ENCODE data around the gene TNKS1BP1. TPM values are rescaled to one million over a fixed set of nuclear protein-coding genes. Genes with fewer than 3 reads are reported as not detected.

TNKS1BP1 gene
- total RNA-seq, 2 experiments from 2014 or later = 12.9 to 13.2 TPM

GRCh38 chr11:57358991-57359390 is 34.2 kb upstream of the TNKS1BP1 start:
- no peaks in the 10 kb centered on the region for H3K27me3 ChIP-seq (ENCODE audit: control insufficient read depth in 1 of 2, insufficient read depth in 2 of 2, low read length in 2 of 2)
- Mint-ChIP-seq H3K27me3 (peaks cover 7% of the 10 kb centered on the region), H3K9me3 (no peaks in the 10 kb centered on the region), H3K4me3 (no peak overlapping the region), H3K36me3 (ENCODE audit: low read depth) (no peaks in the 10 kb centered on the region), H3K27ac (no peak overlapping the region), H3K4me1 (ENCODE audit: low read depth) (no peaks in the 10 kb centered on the region)
- peaks cover 0 to 4% of the 10 kb centered on the region in 2 experiments for H3K9me3 ChIP-seq (ENCODE audit: control insufficient read depth in 1 of 2, insufficient read depth in 1 of 2, low read length in 2 of 2)
- H3K4me3 ChIP-seq (ENCODE audit: low read length) = no peak overlapping the region
- ChIA-PET CTCF (no interaction called here), POLR2A (no interaction called here)
- no peak overlapping the region for H3K27ac ChIP-seq (ENCODE audit: low read depth in 1 of 2, low read length in 2 of 2)
- TF ChIP-seq CTCF (IDR thresholded peaks at IDR 0.05) = no peak
- DNase-seq (no peak), ATAC-seq (ENCODE audit: poor library complexity) (no peak)
- intact Hi-C loops (cut with DNase I, micrococcal nuclease) = loop anchor here in 1 of 2 experiments (5.0 kb wide), 1 partner anchor 73 kb away; no protein-coding TSS in a partner anchor
- H3K4me1 ChIP-seq (ENCODE audit: insufficient read depth, low read length) = no peaks in the 10 kb centered on the region
- H3K36me3 ChIP-seq (ENCODE audit: insufficient read depth, low read length) = no peaks in the 10 kb centered on the region

- no peaks in the 10 kb centered on the region for H3K4me1 Mint-ChIP-seq (ENCODE audit: low read depth)
- CTCF ChIA-PET = no interaction called here
- no peak for TF ChIP-seq CTCF (IDR thresholded peaks at IDR 0.05)
These were observed 33.8 kb upstream of the TNKS1BP1 start for GRCh38 chr11:57358543-57358961.

GRCh38 chr11:57357856-57358255 is 33.1 kb upstream of the TNKS1BP1 start:
- Mint-ChIP-seq H3K4me3 (no peak overlapping the region), H3K27ac (no peak overlapping the region), H3K27me3 (peaks cover 18% of the 10 kb centered on the region), H3K36me3 (ENCODE audit: low read depth) (no peaks in the 10 kb centered on the region), H3K9me3 (no peaks in the 10 kb centered on the region), H3K4me1 (ENCODE audit: low read depth) (no peaks in the 10 kb centered on the region)
- no peaks in the 10 kb centered on the region for H3K9me3 ChIP-seq (ENCODE audit: control insufficient read depth in 1 of 2, insufficient read depth in 1 of 2, low read length in 2 of 2)
- ATAC-seq (ENCODE audit: poor library complexity) = no peak
- H3K36me3 ChIP-seq (ENCODE audit: insufficient read depth, low read length) = no peaks in the 10 kb centered on the region
- H3K4me1 ChIP-seq (ENCODE audit: insufficient read depth, low read length) = no peaks in the 10 kb centered on the region
- no peak overlapping the region for H3K4me3 ChIP-seq (ENCODE audit: low read length)
- no peaks in the 10 kb centered on the region for H3K27me3 ChIP-seq (ENCODE audit: control insufficient read depth in 1 of 2, insufficient read depth in 2 of 2, low read length in 2 of 2)
- H3K27ac ChIP-seq (ENCODE audit: low read depth in 1 of 2, low read length in 2 of 2) = no peak overlapping the region
- intact Hi-C loops (cut with DNase I, micrococcal nuclease) = loop anchor here in 1 of 2 experiments (5.0 kb wide), 1 partner anchor 74 kb away; no protein-coding TSS in a partner anchor
- CTCF ChIA-PET = no interaction called here
- TF ChIP-seq CTCF (IDR thresholded peaks at IDR 0.05) = no peak
- DNase-seq = no peak
- POLR2A ChIA-PET = no interaction called here

More at GRCh38 chr11:57358543-57358961, 33.8 kb upstream of the TNKS1BP1 start:
- Mint-ChIP-seq H3K27ac (no peak overlapping the region), H3K36me3 (ENCODE audit: low read depth) (no peaks in the 10 kb centered on the region), H3K9me3 (no peaks in the 10 kb centered on the region), H3K27me3 (peaks cover 12% of the 10 kb centered on the region), H3K4me3 (no peak overlapping the region)
- Histone ChIP-seq H3K27ac (ENCODE audit: low read depth in 1 of 2, low read length in 2 of 2) (no peak overlapping the region), H3K36me3 (ENCODE audit: insufficient read depth, low read length) (no peaks in the 10 kb centered on the region), H3K4me1 (ENCODE audit: insufficient read depth, low read length) (no peaks in the 10 kb centered on the region), H3K4me3 (ENCODE audit: low read length) (no peak overlapping the region), H3K27me3 (ENCODE audit: control insufficient read depth in 1 of 2, insufficient read depth in 2 of 2, low read length in 2 of 2) (no peaks in the 10 kb centered on the region), H3K9me3 (ENCODE audit: control insufficient read depth in 1 of 2, insufficient read depth in 1 of 2, low read length in 2 of 2) (peaks cover 0 to 4% of the 10 kb centered on the region in 2 experiments)
- DNase-seq (no peak), ATAC-seq (ENCODE audit: poor library complexity) (no peak)
- POLR2A ChIA-PET = no interaction called here
- intact Hi-C loops (cut with DNase I, micrococcal nuclease) = loop anchor here in 1 of 2 experiments (5.0 kb wide), 1 partner anchor 74 kb away; no protein-coding TSS in a partner anchor

Measured in CD4-positive, alpha-beta T cell (primary cell).